ENCODE measurements around the gene CTSZ. TPM values are rescaled to one million over a fixed set of nuclear protein-coding genes. Genes with fewer than 3 reads are reported as not detected.

Gene CTSZ
- total and polyA plus RNA-seq, 2 of the 4 experiments (the other 2 are of a cell fraction): 46.1 to 88.5 TPM

DNA sequence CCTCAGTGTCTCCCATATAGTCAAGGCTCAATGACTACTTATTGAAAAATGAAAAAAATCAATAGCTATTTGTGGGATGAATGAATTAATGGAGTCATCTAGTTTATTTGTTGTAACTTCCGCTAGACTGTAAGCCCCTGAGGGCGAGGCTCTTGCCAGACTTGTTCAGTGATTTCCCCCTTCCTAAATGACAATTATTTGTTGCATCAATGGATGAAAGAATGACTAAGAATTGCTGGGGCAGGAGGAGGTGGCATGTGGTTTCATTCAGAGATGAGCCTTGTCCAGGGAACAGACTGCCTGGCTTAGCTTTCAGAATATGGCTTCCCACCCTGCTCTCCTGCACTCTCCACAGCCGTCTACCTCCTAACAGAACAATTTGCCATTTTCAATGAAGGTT is 36.6 kb upstream of the CTSZ start:
- Histone ChIP-seq H3K36me3 (ENCODE audit: control insufficient read depth, insufficient read depth, low read length) (no peaks in the 10 kb centered on the region; the same call in 1 of the 2 replicates), H3K4ac (ENCODE audit: low read depth, low read length) (no peak overlapping the region), H2AK5ac (ENCODE audit: low read depth, low read length) (no peak overlapping the region), H2AK9ac (replicated peaks; ENCODE audit: low read depth, low read length, poor library complexity) (no peak overlapping the region), H4K20me1 (ENCODE audit: insufficient read depth, low read length) (0 out of 2 replicates have a peak, but pooled peaks cover 5% of the 10 kb centered on the region), H3K56ac (ENCODE audit: extremely low read depth, insufficient read depth, low read length) (no peak overlapping the region; the same call in 1 of the 2 replicates), H3K79me1 (ENCODE audit: low read depth in 1 of 2, low read length in 2 of 2) (peaks cover 18 to 34% of the 10 kb centered on the region in 2 experiments), H3K4me3 (ENCODE audit: insufficient read depth, low read depth, low read length) (no peak overlapping the region), H4K91ac (ENCODE audit: insufficient read depth, low read depth, low read length) (no peak overlapping the region), H3K18ac (ENCODE audit: low read depth, low read length) (no peak overlapping the region), H4K5ac (ENCODE audit: low read depth, low read length) (peak overlapping the region; percentile 32; the same call in 1 of the 2 replicates), H2AFZ (replicated peaks; ENCODE audit: low read length, poor library complexity) (no peak overlapping the region), H3K27me3 (ENCODE audit: control insufficient read depth, insufficient read depth, low read length) (no peaks in the 10 kb centered on the region), H2BK15ac (ENCODE audit: low read depth, low read length) (no peak overlapping the region), H3K27ac (ENCODE audit: insufficient read depth, low read length) (no peak overlapping the region), H3K9ac (ENCODE audit: low read depth, low read length) (no peak overlapping the region), H3K23ac (ENCODE audit: low read depth, low read length) (no peak overlapping the region), H2BK120ac (ENCODE audit: low read depth, low read length) (no peak overlapping the region), H4K8ac (ENCODE audit: low read depth in 2 of 2, low read length in 2 of 2) (peak overlapping the region; percentile 80 to 99; a peak in 2 of 4 replicates), H3K14ac (replicated peaks; ENCODE audit: low read depth, low read length) (no peak overlapping the region), H2BK20ac (ENCODE audit: low read depth, low read length) (no peak overlapping the region), H3K9me1 (ENCODE audit: insufficient read depth, low read length) (0 out of 2 replicates have a peak, but pooled peaks cover 11% of the 10 kb centered on the region), H3K4me1 (ENCODE audit: control insufficient read depth, insufficient read depth, low read length) (peaks cover 8% of the 10 kb centered on the region), H3K4me2 (ENCODE audit: low read depth, low read length) (no peak overlapping the region), H2BK5ac (ENCODE audit: low read depth, low read length, poor library complexity, severe bottlenecking) (no peak overlapping the region), H3K9me3 (ENCODE audit: control insufficient read depth, insufficient read depth, low read length) (no peaks in the 10 kb centered on the region)
- no peak for TF ChIP-seq RAD21 (IDR thresholded peaks at IDR 0.05; ENCODE audit: low read length)
- no peak for TF ChIP-seq ELK1 (IDR thresholded peaks at IDR 0.05; ENCODE audit: borderline replicate concordance, low read depth, low read length)
- no peak for TF ChIP-seq MXI1 (IDR thresholded peaks at IDR 0.05; ENCODE audit: borderline replicate concordance, low read depth, low read length)
- TF ChIP-seq MAFK (IDR thresholded peaks at IDR 0.05; ENCODE audit: low read depth, low read length): no peak
- TF ChIP-seq CHD1 (IDR thresholded peaks at IDR 0.05; ENCODE audit: low read depth, low read length): no peak
- no peak for TF ChIP-seq POLR2A (IDR thresholded peaks at IDR 0.05; ENCODE audit: low read depth, low read length)
- no peak for TF ChIP-seq RFX5 (IDR thresholded peaks at IDR 0.05; ENCODE audit: low read depth, low read length)
- ATAC-seq (ENCODE audit: low read depth): no peak
- in situ Hi-C loops (cut with MboI; ENCODE audit: low sequenced_read_pairs) (loop anchor here (25.0 kb wide), 3 partner anchors 806 to 1656 kb away; partner anchors contain the start of genes ANKRD60 and RBM38), intact Hi-C loops (cut with micrococcal nuclease) (loop anchor here (10.0 kb wide), 1 partner anchor 809 kb away; no protein-coding TSS in a partner anchor), dilution Hi-C loops (cut with HindIII; ENCODE audit: low sequenced_read_pairs, unreplicated experiment) (no loop called here)
- BruUV-seq (replicated peaks): no TSS peak
- ChIA-PET POLR2A (ENCODE audit: unreplicated experiment) (no interaction called here), CTCF (interaction anchor here (0.7 to 1.7 kb wide), 2 partner anchors 12 to 215 kb away, joined by 3 to 5 read pairs; partner anchors contain the start of gene ATP5F1E)
- WGBS, 2 experiments (ENCODE audit: extremely low coverage in 2 of 2, insufficient read length in 1 of 2): no CpG with 5 or more reads among the region's 3 CpGs
- DNase-seq: no peak

Data from IMR-90 (cell line).